IPS-NIHi7 (cell line): ENCODE results near the gene NCAM1.

Experiments
- DNase-seq: peaks from one replicate; pipeline ENCODE4 v3.0.0; 2012; ENCODE audit warnings: mixed read lengths; ENCODE audit errors: extremely low spot score

The NCAM1 gene

DNA sequence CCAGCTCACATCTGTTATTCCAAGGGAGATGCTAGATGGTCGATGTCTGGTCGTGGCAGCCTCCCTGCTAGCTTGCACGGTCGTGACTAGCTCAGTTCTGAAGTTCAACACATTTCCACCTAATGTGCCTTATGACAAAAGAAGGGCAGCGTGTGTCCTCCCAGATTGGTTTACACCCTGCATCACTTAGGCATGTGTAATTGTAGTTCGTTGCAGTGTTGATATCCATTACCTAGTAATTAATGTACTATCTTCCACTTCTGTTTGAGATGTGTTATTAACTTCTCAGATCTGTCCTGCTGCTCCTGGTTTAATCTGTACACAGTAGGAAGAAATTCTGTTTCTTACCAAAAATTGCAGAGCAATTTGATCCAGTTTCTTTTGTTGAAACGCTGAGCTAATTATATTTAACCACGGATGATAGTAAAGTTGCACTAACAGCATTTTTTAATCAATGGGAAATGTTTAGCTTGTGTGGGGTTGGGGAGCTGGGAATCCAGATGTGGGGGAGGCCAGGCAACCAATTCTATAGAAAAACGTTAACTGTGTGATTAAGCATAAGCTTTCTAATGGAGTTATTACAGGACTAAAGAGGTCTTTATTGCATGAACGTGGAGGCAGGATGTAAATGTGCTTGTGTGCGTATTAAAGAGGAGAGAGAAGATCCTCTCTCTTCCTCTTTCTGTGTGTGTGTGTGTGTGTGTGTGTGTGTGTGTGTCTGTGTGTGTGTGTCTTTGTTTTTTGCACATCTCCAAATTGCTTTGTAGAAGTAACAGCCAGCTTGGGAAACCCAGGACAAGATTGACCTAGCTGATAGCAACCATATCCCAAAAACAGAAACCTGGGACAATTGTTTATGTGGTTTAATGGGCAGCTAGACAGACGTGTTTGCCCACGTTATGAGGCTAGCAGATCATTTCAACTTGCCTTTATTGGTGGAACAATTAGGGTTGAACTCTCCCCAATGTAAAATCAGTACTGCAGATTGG, 207.4 kb downstream of the NCAM1 start:
- no peak for DNase-seq

DNA sequence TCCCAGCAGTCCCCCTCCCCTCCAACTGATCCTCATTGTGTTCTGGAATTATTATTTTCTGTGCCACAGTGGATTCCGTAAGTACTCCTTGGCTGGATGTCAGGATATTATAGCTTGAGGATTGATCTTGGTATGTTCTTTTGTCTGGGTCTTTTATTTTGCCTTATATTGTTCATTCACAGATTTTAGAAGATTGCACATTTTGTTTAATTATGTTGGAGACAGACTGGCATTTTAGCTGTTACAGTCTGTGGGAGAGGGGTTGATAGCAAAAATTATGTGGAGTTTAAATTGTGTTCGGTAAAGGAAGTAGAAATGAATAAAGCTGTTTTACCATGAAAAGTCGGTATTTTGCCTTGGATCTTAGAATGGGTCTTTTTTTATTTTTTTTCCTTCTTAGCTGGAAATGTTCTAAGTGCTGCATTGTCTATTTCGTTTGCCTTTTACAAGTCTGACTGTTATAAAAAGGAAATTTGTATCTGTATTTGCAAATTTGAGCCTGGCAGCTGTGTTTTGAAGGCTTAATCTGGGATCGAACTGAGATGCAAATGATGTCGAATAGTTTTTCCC, 211.2 kb downstream of the NCAM1 start:
- DNase-seq = no peak

DNA sequence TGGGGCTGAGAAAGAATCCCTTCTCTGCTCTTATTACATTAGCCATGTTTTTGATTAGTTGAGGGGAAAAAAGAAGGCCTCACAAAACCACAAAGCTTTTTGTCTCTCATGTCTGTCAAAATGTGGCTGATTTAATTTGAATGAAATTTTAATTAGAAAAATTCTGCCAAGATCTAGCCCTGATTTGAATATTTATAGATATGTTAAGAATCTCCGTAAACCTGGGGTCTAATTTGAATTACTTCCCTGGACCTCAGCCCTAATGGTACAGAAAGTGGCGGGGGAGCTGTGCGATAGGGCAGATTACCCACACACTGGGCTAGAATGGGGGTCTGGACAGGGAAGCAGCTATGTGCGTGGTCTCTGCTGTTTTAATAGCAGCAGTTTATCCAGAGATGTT, 211.9 kb downstream of the NCAM1 start:
- DNase-seq = no peak

DNA sequence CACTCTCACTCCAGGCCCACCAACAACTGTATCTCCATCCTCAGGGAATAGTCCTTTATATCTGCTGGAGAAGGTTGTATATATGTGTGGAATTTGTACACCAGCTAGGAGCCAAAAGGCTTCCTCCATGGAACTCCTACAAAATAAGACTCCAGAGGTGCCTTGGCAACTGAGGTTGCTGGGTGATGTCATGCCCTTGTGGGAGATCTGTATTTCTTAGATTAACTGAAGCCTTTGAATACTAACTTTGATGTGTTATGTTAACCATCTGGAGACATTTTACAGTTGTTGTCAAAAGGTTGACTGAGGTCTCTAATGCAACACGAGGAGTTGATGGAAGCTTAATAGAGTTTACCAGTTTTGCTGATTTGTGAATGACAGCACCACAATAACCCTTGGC, 213.7 kb downstream of the NCAM1 start:
- no peak for DNase-seq

GRCh38 chr11:113176599-113177360, 215.6 kb downstream of the NCAM1 start:
- DNase-seq = no peak

GRCh38 chr11:113177671-113178070, 216.5 kb downstream of the NCAM1 start:
- DNase-seq = no peak

DNA sequence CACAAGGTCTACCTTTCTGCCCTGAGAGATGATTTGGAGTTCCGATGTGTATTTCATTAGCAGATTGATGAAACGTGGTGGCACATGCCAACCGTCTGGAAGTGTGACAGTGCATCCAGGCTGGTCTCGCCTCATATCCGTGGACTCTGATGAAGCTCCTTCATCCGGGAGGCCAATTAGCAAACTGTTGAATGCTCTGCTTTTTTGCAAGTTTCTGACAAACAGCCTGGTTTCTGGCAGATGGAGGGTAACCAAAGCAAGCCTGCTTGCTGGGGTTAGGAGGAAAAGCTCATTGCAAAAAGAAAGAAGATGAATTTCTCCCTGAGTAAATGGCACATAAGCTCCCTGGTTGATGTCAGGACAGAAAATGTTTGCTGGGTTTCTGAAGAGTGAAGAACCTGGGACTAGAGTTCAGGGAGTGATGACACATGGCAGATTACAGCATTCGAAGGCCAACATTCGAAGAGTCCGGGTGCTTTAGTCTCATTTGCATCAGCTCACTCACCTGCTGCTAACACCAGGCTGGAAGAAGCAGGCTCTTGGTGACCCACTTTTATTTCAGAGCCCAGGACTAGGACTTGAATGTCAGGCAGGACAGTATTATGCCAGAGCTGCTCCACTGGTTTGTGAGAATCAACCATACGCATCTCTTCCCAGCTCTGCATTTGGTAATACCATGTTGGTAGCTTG, 217.3 kb downstream of the NCAM1 start:
- no peak for DNase-seq

- no peak for DNase-seq
Measured at GRCh38 chr11:113179181-113179704, 218.0 kb downstream of the NCAM1 start.

GRCh38 chr11:113181094-113181493, 219.9 kb downstream of the NCAM1 start:
- DNase-seq = no peak

GRCh38 chr11:113182288-113182687, 221.1 kb downstream of the NCAM1 start:
- DNase-seq = no peak

DNA sequence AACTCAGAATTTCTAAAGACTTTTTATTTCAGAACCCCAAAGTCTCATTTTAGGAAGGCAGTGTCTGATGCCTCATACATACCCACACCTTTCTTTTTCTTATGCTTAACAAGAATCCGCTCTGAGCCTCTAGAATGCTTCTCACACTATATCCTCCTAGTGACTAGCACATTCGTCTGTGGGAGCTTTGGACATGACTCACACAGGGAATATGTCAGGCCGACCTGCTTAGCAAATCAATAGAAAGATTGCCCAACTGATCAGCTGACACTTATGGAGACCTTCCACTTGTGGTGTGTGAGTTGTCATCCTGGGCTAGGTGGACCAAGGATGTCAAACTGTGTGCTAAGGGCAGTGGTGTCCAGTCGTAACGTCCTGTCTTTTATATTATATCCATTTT, 223.3 kb downstream of the NCAM1 start:
- no peak for DNase-seq

- no peak for DNase-seq
Measured at GRCh38 chr11:113188371-113188834, 227.2 kb downstream of the NCAM1 start.

- no peak for DNase-seq
Measured at GRCh38 chr11:113189909-113190667, 228.9 kb downstream of the NCAM1 start.

DNA sequence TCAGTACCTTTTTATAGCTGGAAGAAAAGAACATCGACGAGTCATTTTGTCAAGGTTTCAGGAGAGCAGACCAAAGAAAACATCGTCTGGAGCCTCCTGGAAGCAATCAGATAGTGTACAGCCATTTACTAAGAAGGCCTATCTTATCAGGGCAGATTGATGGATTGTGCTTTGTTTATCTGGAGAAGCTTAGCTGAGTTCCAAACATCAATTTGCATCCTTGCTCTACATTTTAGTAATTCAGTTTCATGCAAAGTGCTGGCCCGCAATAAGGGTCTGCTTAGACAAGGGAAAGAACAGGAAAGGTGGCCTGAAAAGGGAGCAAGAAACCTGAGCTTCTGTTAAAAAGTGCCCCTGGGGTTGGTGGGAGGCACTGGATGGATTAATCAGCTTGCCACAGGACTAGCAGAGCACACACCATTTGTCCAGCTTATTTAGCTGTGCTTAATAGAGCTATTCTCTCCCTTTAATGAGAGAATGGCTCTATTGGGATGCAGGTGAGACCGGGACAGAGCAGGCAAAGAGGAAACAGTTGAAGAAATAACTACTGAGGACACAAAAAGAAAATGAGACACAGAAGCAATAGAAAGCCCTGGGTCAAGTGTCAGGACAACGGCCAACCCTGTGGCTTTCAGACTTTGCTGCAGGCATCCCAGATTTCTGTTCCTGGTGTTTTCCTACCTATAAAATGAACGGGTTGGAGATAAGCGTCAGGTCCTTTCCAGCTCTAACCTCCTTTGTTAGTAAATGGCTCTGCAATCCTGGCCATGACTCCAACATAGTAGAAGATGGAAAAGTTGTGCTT, 231.1 kb downstream of the NCAM1 start:
- no peak for DNase-seq

- no peak for DNase-seq
Measured at GRCh38 chr11:113193016-113193415, 231.8 kb downstream of the NCAM1 start.

- DNase-seq = no peak
Measured at GRCh38 chr11:113193946-113194345, 232.7 kb downstream of the NCAM1 start.

GRCh38 chr11:113195728-113196127, 234.5 kb downstream of the NCAM1 start:
- no peak for DNase-seq

DNA sequence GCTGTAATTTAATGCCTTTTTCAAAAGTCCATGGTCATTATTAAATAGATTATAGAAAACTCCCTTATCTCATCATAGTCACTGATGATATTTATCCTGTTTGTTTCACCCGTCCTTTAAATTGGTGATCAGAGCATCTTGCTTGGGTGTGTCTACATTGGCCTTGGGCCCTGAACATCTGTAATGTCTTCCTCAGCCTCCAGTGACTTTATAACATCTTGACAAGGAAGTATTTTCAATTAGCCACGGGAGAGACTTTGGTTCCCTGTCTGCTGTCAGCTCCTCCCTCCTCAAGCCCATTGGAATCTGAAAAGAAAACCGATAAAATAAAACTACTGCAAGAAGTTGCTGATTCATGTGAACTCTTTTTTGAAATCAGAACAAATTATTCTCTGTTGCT, 236.2 kb downstream of the NCAM1 start:
- no peak for DNase-seq

- no peak for DNase-seq
Measured at GRCh38 chr11:113198972-113199661, 237.9 kb downstream of the NCAM1 start.
